Measurements from ENCODE around the gene UPK3B.
"Not testable (repeated sequence)": the region's sequence is repeated elsewhere in the genome, so short reads cannot be mapped to it uniquely, and the experiment has no call there.

Gene UPK3B

DNA sequence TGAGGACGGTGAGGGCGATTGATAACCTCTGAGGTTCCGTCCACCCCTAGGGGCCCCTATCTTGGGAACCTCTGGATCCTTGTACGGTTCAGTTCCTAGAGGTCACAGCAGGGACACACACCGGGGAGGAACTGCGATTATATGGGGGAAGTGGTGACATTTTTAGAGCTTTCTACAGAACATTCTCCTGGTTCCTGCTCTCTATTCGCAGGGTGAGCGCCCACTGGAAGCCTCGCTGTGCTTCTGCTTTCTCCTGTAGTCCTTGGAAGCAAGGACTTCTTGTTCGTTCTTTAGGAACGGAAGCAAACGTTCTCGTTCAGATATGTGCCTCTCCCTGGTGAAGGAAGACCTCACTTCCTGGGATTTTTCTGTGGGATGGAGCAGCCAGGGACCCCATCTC, 22.4 kb upstream of the UPK3B start:
- DNase-seq (ENCODE audit: low read depth, low spot score) = not testable (repeated sequence)

DNA sequence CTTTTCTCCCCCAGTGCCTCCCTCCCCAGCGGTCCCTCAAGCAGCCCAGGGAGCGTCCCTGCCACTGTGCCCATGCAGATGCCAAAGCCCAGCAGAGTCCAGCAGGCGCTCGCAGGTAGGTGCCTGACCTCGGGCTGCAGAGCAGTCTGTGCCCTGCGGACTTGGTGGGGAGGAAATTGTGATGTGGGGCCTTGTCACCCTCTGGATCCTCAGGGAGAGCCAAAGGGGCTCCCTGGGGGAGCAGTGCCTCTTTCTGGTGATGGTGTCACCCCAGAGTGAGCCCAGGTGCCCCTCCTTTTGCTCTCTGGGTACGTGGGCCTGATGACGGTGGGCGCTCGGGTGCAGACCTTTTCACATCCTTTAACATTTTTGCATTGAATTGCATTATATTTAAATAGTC, 18.2 kb upstream of the UPK3B start:
- not testable (repeated sequence) for DNase-seq (ENCODE audit: low read depth, low spot score)

DNA sequence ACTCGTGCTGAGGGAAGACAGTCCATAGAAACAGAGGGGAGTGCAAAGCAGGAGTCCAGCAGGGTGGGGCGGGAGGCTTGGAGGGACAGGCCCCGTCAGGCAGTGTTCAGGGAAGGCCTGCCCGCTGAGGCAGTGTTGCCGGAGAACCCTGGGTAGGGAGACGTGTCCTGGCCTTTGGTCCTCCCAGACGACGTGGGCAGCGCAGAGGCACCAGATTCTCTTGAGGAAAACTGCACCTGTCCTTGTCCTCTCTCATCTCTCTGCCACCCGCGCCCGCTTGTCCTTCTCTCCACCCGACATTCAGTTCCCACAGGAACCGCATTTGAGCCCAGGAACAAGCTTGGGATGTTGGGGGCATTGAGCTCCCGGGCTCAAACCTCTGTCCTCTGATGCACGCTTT, 14.6 kb upstream of the UPK3B start:
- DNase-seq (ENCODE audit: low read depth, low spot score) = not testable (repeated sequence)

DNA sequence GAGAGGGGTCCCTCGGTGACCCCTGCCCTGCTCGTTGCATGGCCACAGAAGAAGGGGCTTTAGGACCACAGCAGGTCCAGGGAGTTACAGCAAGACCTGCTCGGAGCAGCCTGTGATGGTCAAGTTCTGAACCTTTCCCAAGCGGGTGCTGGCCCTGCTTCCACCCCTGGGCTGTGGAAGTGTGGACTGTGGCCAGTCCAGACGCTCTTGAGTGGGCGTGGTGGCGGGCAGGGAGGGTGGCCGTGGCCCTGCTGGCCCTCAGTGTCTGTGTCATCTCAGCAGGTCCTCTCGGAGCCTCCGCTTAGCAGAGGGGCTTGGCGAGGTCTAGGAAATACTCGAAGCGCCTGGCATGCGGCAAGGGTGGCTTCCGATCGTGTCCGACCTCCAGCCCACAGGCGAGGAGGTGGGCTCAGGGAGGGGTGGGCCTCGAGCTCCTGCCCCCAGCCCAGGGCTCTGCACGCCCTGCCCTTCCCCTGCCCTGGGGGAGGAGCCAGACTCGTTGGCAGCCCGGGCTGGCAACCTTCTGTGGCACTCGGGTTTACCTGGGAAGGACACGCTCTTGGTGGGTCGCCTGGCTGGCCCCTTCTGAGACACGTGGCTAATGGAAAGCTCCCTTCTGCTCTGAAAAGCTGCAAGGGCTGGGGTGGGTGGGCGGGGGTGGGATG, 12.3 kb upstream of the UPK3B start:
- DNase-seq (ENCODE audit: low read depth, low spot score) = not testable (repeated sequence)

DNA sequence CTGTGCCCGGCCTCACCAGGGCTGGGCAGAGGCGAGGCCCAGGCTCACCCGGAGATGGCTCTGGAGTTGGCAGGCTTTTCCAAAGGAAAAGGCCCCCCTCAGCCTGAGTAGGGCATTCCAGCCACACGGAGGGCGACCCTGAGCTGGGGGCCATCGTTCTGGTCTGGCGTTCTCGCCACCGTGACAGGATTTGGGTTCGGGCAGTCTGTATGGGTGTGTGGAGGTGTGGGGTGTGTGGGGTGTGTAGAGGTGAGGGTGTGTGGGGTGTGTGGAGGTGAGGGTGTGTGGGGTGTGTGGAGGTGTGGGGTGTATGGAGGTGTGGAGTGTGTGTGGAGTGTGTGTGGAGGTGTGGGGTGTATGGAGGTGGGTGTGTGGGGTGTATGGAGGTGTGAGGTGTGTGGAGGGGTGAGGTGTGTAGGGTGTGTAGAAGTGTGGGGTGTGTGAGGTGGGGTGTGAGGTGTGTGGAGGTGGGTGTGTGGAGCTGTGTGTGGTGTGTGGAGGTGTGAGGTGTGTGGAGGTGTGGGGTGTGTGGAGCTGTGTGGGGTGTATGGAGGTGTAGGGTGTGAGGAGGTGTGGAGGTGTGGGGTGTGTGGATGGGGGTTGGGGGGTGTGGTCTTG, 11.7 kb upstream of the UPK3B start:
- not testable (repeated sequence) for DNase-seq (ENCODE audit: low read depth, low spot score)

DNA sequence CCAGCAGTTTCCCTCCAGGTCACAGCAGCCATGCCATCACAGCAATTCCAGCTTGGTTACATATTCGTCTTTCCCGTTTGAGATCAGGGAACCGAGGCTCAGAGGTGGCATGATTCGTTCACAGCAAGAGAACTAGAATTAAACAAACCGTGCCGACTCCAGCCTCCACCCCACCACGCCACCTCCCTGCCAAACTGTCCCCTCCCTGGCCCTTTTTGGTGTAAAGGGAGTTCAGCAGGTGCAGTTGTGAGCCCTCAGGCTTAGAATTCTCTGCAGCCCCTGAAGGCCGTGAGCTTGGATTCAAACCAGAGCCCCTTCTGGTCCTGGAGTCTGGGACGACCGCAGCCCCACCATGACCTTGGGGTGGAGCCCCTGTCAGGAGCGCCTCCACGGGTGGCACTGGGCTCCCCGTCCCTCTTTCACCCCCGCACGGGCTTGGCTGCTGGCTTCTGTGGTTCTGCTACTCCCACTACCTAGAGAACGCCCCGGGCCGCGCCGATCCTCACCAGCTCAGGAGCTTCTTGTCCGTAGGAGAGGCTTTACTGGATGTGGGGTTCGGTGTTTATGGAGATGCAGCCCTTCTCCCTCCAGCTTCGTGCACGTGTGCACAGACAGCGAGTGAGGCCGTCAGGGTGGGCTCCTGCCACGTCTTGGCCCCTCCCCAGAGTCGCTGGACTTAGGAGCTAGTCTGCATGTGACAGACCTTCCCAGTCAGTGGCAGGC, 11.0 kb upstream of the UPK3B start:
- not testable (repeated sequence) for DNase-seq (ENCODE audit: low read depth, low spot score)

DNA sequence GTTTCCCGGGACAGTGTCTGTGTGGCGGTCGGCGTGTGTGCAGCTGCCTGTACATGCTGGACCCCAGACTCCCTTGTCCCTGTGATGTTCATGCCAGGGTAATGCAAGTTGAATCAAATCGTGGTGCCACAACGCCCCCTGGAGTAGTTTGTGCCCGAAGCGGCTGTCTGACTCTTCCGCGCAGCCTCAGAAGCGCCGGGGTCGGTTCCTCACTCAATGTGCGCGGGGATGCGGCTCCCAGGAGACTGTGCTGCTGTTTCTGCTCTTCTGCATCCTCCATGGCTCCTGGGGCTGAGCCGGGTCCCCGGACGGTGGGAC, 10.5 kb upstream of the UPK3B start:
- not testable (repeated sequence) for DNase-seq (ENCODE audit: low read depth, low spot score)

DNA sequence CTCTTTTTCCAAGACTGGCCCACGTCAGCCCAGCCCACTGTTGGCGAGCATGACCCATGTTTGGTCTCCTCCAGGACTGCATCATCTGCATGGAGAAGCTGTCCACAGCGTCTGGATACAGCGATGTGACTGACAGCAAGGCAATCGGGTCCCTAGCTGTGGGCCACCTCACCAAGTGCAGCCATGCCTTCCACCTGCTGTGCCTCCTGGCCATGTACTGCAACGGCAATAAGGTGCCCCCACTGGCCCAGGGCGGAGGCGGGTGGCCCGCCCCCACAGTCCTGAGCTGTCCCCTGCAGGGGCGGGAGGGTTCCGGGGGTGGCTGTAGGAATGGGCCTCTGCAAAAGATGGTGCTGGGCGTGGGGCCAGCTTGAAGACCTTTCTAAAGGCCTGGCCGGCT, 8.1 kb upstream of the UPK3B start:
- not testable (repeated sequence) for DNase-seq (ENCODE audit: low read depth, low spot score)

DNA sequence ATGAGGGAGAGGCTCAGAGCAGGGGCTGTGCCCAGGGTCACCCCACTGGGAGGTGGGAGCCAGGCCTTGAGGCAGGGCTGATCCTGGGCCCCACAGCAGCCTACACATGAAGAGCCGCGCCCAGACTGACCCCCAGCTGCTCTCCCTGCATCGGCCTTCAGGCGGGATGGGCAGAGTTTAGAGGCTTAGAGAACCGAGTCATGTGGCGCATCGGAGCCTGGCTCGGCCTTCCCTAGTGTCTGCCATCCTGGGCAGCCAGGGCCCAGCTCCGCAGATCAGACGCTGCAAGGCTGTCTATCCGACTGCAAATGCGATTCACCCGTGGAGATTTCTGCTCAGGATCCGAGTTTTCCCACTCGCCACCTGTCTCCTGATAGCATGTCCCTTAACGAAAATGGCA, 7.5 kb upstream of the UPK3B start:
- not testable (repeated sequence) for DNase-seq (ENCODE audit: low read depth, low spot score)

DNA sequence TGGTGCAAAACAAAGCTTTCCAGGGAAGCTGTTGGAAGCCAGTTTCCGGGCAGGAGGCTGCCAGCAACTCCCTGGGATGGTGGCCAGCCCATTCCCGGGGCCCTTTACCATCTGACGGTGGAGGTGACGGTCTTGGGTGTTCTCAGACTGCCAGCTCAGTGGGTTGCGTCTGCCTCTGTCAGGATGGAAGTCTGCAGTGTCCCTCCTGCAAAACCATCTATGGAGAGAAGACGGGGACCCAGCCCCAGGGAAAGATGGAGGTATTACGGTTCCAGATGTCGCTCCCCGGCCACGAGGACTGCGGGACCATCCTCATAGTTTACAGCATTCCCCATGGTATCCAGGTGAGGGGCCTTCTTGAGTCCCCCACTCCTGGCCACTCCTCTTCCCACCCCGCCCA, 7.1 kb upstream of the UPK3B start:
- DNase-seq (ENCODE audit: low read depth, low spot score) = not testable (repeated sequence)

DNA sequence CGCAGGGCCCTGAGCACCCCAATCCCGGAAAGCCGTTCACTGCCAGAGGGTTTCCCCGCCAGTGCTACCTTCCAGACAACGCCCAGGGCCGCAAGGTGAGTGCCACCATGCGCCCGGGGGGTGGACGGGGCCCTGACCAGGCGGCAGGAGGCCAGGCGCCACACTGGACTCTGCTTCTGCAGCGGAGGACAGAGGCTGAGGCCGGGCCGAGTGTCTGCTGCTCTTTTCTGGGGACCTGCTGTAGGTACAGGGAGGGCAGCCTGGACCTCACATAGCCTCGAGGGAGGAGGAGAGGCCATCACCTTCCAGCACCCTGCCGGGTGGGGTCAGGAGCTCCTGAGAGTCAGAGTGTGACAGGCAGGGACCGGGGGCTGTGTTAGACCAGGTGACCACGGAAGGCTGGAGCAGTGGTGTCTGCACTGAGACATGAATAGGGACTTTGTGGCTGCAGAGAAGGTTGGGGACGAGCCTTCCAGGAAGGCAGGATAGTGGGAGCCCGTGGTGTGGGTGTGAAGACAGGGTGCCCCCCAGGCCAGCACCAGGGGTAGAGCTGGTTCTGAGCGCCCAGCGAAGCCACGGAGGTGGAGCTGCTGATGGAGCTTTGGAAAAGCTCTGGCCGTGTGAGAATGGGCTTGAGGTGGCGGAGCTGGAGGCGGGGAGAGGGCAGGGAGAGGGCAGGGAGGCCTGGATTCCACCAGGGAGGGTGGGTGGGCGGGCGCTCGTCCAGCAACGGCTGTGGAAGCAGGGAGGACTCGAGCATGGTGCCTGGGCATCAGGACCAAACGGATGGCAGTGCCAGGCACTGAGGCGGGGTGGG, 5.8 kb upstream of the UPK3B start:
- DNase-seq (ENCODE audit: low read depth, low spot score) = not testable (repeated sequence)

DNA sequence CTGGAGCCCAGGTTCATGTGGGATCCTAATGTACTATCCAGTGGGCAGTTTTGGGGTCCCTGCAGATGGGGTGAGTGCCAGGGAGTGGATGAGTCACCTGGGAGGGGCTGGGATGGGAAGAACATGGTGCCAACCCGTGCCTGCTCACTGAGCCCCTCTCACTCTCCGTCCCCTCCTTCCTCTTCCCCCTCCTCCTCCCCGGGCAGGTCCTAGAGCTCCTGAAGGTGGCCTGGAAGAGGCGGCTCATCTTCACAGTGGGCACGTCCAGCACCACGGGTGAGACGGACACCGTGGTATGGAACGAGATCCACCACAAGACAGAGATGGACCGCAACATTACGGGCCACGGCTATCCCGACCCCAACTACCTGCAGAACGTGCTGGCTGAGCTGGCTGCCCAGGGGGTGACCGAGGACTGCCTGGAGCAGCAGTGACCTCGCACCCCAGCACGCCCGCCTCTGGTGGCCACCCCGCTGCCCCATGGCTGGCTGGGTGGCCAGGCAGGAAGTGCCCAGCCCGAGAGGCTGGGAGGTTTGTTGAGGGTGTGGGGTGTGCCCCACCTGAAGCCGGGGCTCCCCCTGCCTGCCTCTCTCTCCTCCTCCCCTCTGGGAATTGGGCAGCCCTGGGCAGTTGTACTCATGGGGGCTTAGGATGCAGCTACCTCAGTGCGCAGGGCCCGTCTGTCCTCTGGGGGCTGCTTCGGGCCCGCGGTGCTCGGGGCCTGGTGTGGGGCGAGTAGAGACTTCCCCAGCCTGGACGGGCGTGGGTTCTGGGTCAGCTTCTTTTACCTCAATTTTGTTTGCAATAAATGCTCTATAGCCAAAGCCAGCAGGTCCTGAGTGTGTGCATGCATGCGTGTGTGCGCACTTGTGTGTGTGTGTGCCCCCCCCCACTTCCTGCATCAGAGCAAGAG, 4.9 kb upstream of the UPK3B start:
- DNase-seq (ENCODE audit: low read depth, low spot score) = no peak

DNA sequence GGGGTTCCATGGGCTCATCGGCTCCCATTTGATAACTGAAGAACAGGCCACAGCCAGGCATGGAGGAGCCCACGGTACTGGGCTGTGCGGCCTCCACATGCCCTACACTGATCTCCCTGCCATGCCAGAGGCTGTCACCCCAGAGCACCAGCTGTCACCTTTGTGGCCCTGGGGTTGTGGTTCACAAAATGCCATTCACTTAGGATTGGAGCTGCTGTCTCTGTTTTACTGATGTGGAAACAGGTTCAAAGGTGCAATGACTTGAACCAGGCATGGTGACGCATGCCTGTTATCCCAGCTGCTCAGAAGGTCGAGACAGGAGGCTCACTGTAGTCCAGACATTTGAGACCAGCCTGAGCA, 4.3 kb upstream of the UPK3B start:
- no peak for DNase-seq (ENCODE audit: low read depth, low spot score)

DNA sequence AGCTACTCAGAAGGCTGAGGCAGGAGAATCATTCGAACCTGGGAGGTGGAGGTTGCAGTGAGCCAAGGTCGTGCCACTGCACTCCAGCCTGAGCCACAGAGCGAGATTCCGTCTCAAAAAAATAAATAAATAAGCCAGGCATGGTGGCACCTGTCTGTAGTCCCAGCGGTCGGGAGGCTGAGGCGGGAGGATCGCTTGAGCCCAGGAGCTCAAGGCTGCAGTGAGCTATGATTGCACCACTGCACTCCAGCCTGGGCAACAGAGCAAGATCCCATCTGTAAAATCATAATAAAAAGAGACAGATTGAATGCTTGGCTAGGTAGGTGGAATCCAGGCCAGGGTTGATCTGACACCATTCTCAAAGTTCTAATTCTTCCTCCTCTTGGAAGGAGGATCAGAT, 3.7 kb upstream of the UPK3B start:
- DNase-seq (ENCODE audit: low read depth, low spot score) = not testable (repeated sequence)

DNA sequence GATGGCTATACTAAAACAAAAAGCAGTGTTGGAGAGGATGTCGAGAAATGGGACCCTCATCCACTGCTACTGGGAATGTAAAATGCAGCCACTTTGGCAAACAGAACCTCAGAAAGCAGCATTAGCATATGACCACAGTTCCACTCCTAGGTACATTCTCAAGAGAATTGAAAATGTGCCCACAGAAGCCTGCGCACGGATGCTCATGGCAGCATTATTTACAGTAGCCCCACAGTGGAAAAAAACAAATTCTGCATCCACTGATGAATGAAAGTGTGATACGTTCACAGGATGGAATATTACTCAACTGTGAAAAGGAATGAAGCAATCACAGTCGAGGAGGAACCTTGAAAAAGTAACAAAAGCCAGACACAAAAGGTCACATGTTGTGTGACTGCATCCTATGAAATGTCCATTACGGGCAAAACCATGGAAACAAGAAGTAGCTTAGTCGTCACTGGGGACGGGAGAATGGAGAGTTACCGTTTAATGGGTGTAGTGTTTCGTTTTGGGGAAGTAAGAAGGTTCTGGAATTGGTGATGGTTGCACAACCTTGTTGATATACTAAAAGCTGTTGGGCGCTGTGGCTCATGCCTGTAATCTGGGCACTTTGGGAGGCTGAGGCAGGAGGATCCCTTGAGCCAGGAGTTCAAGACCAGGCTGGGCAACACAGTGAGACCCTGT, 2.5 kb upstream of the UPK3B start:
- no peak for DNase-seq (ENCODE audit: low read depth, low spot score)

DNA sequence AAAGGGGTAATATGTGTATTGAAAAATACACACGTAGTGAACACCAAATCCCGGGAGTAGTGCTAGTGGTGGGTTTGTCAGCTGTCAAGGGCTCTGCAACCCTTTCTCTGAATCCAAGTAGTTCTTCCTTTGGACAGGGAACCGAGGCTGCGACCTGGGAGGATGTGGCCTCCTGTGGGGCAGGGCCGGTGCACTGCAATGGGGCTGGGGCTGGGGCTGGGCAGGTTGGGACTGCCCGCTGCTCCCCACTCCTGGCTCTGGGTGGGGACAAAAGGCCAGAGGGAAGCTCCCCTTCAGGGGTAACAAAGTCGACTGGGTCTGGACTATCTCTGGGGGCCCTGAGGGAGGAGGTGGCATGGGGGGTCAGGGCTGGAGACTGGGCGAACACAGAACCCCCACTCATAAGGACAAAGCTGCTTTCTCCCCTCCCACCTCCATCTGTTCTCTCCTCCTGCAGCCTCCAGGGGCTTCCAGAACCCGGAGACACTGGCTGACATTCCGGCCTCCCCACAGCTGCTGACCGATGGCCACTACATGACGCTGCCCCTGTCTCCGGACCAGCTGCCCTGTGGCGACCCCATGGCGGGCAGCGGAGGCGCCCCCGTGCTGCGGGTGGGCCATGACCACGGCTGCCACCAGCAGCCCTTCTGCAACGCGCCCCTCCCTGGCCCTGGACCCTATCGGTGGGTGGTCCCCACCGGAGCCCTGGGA, 1.0 kb downstream of the UPK3B start:
- not testable (repeated sequence) for DNase-seq (ENCODE audit: low read depth, low spot score)

DNA sequence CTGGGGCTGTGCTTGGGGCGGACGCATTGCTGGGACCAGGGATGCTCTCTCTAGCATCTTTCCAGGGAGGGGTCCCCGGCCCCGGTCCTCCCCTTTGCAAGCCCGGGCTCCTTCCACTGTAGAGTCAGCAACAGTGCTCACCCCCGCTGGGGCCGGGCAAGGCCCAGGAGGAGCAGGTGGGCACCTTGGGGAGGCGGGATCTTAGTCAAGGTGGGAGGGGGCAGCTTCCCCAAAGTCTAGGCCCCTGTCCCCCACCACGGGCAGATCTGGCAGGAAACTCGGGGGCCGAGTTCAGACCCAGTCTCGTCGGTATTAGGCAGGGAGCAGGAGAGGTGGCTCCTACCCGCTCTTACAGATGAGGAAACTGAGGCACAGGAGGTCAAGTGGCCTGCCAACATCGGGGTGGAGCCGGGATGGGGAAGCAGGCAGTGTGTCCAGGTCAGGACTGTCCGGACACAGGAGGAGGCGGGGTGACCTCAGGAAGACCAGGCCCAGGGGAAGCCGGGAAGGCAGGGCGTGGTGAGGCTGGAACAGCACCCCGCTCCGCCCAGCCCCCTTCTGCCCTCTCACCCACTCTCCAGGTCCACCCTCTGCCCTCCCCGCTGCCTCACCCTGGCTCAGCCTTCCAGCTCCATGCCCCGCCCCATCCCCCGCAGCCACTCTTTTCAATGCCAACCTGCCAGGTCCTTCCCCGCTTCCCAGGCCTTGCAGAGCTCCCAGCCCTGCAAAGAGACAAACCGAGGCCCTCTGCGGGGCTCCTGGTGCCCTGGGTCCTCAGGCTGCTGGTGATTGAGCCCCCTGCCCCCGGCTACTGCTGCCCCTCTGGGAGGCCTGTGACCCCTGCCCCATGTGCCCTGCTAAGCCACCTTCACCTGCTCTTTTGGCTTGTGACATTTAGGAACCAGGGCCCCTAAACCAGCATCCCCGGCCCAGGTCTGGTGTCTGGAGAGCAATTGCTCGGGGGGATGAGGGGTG, 1.8 kb downstream of the UPK3B start:
- not testable (repeated sequence) for DNase-seq (ENCODE audit: low read depth, low spot score)

DNA sequence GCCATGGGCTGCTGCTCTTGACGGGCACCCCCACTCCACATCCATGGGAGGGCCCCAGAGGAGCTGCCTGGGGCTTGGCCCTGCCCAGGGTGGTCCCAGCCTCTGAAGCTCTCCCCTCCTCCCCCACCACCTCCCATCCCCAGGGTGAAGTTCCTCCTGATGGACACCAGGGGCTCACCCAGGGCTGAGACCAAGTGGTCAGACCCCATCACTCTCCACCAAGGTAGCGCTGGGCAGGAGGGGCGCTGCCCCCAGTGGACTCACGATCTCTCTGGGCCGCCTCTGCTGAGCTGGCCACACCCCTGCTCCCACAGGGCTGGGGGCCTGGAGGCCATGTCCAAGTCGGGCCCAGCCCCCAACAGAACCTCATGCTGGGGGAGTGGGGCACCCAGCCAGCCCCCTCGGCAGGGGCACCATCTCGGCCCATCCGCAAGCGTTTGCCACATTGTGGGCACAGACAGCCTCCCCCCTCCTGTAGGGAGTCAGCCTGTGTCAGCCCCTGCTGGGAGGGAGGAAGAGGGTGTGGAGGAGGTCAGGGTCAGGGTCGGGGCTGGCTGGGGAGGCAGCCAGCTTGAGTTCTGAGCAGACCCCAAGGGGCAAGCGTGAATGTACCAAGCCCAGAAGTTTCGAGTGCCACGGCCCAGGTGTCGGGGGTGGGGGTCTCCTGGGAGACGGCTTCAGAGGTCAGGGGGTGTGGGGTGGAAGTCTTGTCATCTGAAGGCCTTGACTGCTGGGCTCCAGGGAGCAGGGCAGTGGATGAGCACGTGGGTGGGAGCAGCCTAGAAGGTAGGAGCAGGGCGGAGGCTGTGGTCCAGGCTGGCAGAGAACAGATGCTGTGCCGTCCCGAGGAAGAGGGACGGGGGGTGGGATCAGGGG, 2.8 kb downstream of the UPK3B start:
- DNase-seq (ENCODE audit: low read depth, low spot score) = no peak
